ENCODE results near the gene ZSWIM5.
"Not testable (repeated sequence)": the region's sequence is repeated elsewhere in the genome, so short reads cannot be mapped to it uniquely, and the experiment has no call there.

ZSWIM5 gene

DNA sequence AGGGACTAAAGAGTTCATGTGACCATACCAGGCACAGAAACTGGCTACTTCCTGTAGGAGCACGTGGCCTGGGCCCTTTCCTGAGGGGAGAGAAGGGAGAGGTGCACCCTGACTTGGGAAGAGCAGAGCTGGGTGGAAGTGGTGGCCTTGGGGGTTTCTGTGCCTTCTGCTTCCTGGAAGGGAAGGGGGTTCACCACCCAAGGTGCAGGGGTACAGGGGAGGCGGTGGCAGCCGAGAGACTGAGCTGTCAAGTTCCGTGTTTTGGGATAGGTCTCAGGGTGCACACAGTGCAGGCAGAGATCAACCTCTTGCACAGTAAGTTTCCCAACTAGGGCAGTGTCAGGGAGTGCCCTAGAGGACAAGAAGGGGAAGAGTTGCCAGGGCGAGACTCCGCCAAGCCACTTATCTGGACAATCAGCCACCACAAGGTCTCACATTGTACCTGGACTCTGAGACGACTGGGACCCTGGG, 205.4 kb downstream of the ZSWIM5 start:
- in situ Hi-C loops (cut with HindIII; ENCODE audit: low pct_ligation_motif_present, low pct_unique_long_range_greater_than_20kb, low sequenced_read_pairs), result no loop called here
- DNase-seq, result no peak

DNA sequence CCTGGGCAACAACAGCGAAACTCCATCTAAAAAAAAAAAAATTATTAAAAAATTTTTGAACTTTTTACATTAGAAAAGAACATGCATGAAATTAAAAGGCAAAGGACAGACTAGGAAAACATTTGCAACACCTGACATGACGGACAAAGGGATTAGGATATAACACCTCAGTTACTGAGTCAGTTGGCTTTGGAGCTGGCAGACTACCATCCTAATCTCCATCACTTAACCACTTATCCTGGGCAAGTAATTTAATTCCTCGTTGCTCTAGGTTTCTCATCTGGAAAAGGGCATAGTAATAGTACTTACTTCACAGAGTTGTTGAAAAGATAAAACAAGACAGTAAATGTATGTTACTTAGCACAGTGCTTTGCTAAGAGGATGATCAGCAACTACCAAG, 207.2 kb downstream of the ZSWIM5 start:
- no peak for DNase-seq
- in situ Hi-C loops (cut with HindIII; ENCODE audit: low pct_ligation_motif_present, low pct_unique_long_range_greater_than_20kb, low sequenced_read_pairs), result no loop called here

DNA sequence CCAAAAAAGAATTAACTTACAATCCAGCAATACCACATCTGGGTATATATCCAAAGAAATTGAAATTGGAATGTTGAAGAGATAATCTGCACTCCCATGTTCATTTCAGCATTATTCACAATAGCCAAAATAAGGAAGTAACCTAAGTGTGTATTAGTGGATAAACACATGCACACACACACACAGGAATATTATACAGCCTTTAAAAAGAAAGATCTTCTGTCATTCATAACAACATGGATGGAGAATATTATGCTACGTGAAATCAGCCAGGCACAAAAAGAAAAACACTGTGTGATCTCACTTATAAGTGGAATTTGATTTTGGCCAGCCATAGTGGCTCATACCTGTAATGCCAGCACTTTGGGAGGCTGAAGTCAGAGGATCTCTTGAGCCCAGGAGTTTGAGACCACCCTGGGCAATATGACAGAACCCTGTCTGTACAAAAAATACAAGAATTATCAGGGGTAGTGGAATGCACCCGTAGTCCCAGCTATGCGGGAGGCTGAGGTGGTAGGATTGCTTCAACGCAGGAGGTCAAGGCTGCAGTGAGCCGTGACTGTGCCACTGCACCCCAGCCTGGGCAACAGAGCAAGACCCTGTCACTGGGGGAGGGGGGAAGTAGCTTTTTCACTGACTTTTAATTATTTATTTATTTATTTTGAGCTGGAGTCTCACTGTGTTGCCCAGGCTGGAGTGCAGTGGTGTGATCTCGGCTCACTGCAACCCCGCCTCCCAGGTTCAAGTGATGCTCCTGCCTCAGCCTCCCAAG, 210.8 kb downstream of the ZSWIM5 start:
- no peak for DNase-seq
- in situ Hi-C loops (cut with HindIII; ENCODE audit: low pct_ligation_motif_present, low pct_unique_long_range_greater_than_20kb, low sequenced_read_pairs), result no loop called here

DNA sequence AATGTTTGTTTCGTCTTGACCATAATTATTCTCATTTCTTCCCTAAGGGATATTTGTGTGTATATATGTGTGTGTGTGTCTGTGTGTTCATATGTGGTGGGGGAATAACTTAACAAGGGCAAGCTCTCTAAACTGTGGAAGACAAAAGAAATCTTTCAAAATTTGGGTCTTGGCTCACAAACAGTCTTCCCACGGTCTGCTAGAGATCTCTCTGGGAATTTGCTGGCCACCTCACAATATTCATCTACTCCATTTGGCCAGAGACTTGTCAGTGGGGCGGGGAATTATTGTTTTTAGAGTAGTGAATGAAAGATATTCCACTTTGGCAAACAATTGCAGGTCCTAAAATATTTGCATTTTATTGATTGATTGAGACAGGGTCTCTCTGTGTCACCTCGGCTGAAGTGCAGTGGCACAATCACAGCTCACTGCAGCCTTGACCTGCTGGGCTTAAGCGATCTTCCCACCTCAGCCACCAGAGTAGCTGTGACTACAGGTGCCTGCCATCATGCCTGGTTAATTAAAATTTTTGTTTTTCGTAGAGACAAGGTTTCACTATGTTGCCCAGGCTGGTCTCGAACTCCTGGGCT, 212.0 kb downstream of the ZSWIM5 start:
- DNase-seq, result no peak
- in situ Hi-C loops (cut with HindIII; ENCODE audit: low pct_ligation_motif_present, low pct_unique_long_range_greater_than_20kb, low sequenced_read_pairs), result no loop called here

DNA sequence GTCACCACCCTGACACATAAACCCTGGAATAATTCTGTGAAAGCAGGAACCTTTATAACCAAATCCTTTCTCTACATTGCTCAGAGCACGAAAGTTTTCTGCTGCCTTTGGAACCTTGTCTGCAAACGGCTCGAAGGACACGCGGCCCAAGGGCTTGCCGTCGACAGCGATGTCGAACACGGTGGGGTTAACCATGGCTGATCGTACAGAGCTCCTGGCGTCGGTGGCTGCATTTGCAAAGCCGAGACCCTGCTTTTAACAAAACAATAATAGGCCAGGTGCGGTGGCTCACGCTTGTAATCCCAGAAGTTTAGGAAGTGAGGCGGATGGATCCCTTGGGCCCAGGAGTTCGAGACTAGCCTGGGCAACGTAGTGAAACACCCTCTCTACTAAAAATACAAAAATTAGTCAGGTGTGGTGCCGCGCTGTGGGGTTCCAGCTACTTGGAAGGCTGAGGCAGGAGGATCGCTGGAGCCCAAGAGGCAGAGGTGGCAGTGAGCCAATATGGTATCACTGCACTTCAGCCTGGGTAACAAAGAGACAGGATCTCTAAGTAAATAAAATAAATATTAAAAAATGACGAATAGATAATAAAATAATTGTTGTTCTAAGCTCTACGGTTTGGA, 217.8 kb downstream of the ZSWIM5 start:
- in situ Hi-C loops (cut with HindIII; ENCODE audit: low pct_ligation_motif_present, low pct_unique_long_range_greater_than_20kb, low sequenced_read_pairs), result no loop called here
- no peak for DNase-seq

DNA sequence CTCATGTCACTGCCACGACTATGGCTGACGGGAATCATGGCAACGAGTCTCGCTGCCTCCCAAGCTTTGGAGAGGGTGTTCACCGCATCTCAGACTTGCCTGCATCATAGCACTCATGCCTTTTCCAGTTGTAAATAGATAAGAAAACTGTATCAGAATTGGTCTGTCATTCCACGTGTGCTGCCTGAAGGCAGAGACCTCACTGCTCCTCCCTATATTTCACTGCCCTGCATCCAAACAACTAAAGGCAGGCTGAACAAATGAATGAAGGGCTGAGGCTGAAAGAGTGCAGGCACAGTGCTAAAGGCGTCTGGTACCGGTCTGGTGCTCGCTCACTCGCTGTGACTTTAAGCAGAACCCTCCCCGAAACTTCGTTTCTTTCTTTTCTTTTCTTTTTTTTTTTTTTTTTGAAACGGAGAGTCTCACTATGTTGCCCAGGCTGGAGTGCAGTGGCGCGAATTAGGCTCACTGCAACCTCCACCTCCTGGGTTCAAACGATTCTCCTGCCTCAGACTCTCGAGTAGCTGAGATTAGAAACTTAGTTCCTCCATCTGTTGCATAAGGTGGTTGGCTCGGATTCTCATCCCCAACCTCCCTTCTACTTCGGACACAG, 220.6 kb downstream of the ZSWIM5 start:
- no peak for DNase-seq
- in situ Hi-C loops (cut with HindIII; ENCODE audit: low pct_ligation_motif_present, low pct_unique_long_range_greater_than_20kb, low sequenced_read_pairs), result no loop called here

DNA sequence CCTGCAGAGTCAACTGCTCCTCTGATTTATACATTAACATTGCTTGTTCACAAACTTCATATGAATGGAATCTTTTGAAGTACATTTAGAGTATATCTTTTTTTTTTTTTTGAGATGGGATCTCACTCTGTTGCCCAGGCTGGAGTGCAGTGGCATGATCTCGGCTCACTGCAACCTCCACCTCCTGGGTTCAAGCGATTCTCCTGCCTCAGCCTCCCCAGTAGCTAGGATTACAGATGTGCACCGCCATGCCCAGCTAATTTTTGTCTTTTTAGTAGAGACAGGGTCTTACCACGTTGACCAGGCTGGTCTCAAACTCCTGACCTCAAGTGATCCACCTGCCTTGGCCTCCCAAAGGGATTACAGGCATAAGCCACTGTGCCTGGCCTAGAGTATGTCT, 229.0 kb downstream of the ZSWIM5 start:
- in situ Hi-C loops (cut with HindIII; ENCODE audit: low pct_ligation_motif_present, low pct_unique_long_range_greater_than_20kb, low sequenced_read_pairs); DNase-seq: not testable (repeated sequence)

DNA sequence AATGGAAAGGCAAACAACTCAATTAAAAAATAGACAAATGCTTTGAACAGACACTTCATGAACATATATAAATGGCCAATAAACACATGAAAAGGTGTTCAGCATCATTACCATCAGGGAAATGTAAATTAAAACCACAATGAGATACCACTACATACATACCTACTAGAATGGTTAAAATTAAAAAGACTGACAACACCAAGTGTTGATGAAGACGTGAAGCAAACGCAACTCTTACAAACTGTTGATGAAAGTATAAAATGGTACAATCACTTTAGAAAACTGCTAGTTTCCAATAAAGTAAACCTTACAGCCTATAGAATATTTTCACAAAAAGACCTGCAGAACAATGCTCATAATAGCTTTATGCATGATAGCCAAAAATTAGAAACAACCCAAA, 230.2 kb downstream of the ZSWIM5 start:
- DNase-seq, result no peak
- in situ Hi-C loops (cut with HindIII; ENCODE audit: low pct_ligation_motif_present, low pct_unique_long_range_greater_than_20kb, low sequenced_read_pairs), result no loop called here

DNA sequence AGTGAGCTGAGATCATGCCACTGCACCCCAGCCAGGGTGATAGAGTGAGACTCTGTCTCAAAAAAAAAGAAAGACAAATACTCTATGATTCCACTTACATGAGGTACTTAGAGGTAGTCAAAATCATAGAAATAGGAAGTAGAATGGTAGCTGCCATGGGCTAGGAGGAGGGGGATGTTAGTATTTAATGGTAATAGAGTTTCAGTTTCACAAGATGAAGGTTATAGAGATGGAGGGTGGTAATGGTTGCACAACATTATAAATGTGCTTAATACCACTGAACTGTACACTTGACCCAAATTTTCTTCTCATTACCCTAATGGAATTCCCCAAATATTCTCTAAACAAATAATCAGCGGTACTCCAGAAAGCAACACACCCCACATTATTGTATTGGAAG, 232.8 kb downstream of the ZSWIM5 start:
- no peak for DNase-seq
- in situ Hi-C loops (cut with HindIII; ENCODE audit: low pct_ligation_motif_present, low pct_unique_long_range_greater_than_20kb, low sequenced_read_pairs), result no loop called here

DNA sequence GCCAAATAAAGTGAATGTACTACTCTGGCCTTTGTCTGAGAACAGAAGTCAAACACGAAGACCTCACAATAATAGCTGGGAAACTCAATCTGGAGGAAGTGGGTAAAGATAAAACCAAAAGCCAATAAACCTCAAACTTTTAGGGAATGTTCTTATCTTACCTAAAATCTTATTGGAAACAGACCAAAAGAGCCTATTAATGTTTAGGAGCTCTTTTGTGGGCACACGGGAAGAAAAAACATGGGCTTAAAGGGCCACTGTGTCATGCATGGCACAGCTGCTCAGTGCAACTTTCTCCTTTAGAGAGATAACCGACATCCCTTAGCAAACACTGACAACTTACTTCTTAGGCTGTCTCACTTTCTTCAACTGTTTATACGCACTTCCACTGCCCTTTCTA, 236.1 kb downstream of the ZSWIM5 start:
- no peak for DNase-seq

More for the DNA sequence above, 236.1 kb downstream of the ZSWIM5 start:
- in situ Hi-C loops (cut with HindIII; ENCODE audit: low pct_ligation_motif_present, low pct_unique_long_range_greater_than_20kb, low sequenced_read_pairs), result no loop called here
